Endodermal cell (in vitro differentiated cells): Measurements from ENCODE around the gene P2RY11. TPM values are rescaled to one million over a fixed set of nuclear protein-coding genes. Genes with fewer than 3 reads are reported as not detected.

Experiments used
- DNase-seq: peaks from one replicate; pipeline ENCODE4 v3.0.0-alpha.2; 2017
- H3K27ac ChIP-seq: 2 replicates; pipeline ENCODE4 v1.5.1; 2013; ENCODE audit warnings: mild to moderate bottlenecking, low read depth, low read length, moderate library complexity
- H3K27me3 ChIP-seq: 2 replicates; pipeline ENCODE4 v1.6.1; 2013; ENCODE audit warnings: mild to moderate bottlenecking, low read length, moderate library complexity; ENCODE audit not compliant: insufficient read depth, control insufficient read depth, poor library complexity, severe bottlenecking
- H3K36me3 ChIP-seq: 2 replicates; pipeline ENCODE4 v1.7.0; 2013; ENCODE audit warnings: mild to moderate bottlenecking, low read length, moderate library complexity; ENCODE audit not compliant: control insufficient read depth, insufficient read depth
- H3K4me1 ChIP-seq: one replicate; pipeline ENCODE4 v1.7.0; 2013; ENCODE audit warnings: low read length; ENCODE audit not compliant: control insufficient read depth, insufficient read depth
- H3K4me3 ChIP-seq: 2 replicates; pipeline ENCODE4 v1.5.1; 2013; ENCODE audit warnings: mild to moderate bottlenecking, low read length, moderate library complexity
- H3K9ac ChIP-seq: 2 replicates; pipeline ENCODE4 v1.6.1; 2013; ENCODE audit warnings: mild to moderate bottlenecking, low read length, moderate library complexity; ENCODE audit not compliant: poor library complexity, severe bottlenecking; ENCODE audit errors: extremely low read depth
- H3K9me3 ChIP-seq: 2 replicates; pipeline ENCODE4 v1.6.1; 2013; ENCODE audit warnings: mild to moderate bottlenecking, low read length, moderate library complexity; ENCODE audit not compliant: control insufficient read depth
- H3K27ac Mint-ChIP-seq: 2 replicates; pipeline ENCODE4 v1.8.0; 2020; ENCODE audit warnings: mixed read lengths
- H3K27me3 Mint-ChIP-seq: 2 replicates; pipeline ENCODE4 v1.8.0; 2021; ENCODE audit warnings: mild to moderate bottlenecking, mixed read lengths; ENCODE audit not compliant: insufficient read depth
- H3K36me3 Mint-ChIP-seq: 2 replicates; pipeline ENCODE4 v1.8.0; 2020; ENCODE audit warnings: low read depth, mixed read lengths
- H3K4me1 Mint-ChIP-seq: 2 replicates; pipeline ENCODE4 v1.8.0; 2020; ENCODE audit warnings: mixed read lengths
- H3K4me3 Mint-ChIP-seq: 2 replicates; pipeline ENCODE4 v1.8.0; 2020; ENCODE audit warnings: mild to moderate bottlenecking, moderate library complexity, mixed read lengths
- H3K9me3 Mint-ChIP-seq: 2 replicates; pipeline ENCODE4 v1.8.0; 2020; ENCODE audit warnings: mild to moderate bottlenecking, mixed read lengths
- WGBS, 2 experiments: methylation state at CpG; one replicate each; pipeline versions ENCODE4 v1.1.5 to v1.1.7; 2013; ENCODE audit warnings: missing lambda C conversion rate in 2 of 2, mixed read lengths in 1 of 2; ENCODE audit not compliant: insufficient coverage in 1 of 2, insufficient read length in 1 of 2; 5-methylcytosine and 5-hydroxymethylcytosine counted together
- total RNA-seq, 2 donors: library from RNA; stranded (reverse); fragmentation: NEBNext Ultra II Directional in 1 of 2; extraction: Animal tissue kit (Norgen Biotek cat#: 25700) in 1 of 2; gene quantifications; 2 replicates in 1 of 2; 3 replicates in 1 of 2; pipeline ENCODE4 v1.2.1, GENCODE V29; 2021
- TF ChIP-seq, protein P1 (sequence below): fragments of 200-600 bp; sonication (generic); conservative IDR thresholded peaks from 2 replicates; pipeline ENCODE4 v1.5.0; 2021; ENCODE audit warnings: antibody characterized with exemption, mild to moderate bottlenecking

The P2RY11 gene
- total RNA-seq, 2 donors from 2014 or later = 9.0 to 14.8 TPM

DNA sequence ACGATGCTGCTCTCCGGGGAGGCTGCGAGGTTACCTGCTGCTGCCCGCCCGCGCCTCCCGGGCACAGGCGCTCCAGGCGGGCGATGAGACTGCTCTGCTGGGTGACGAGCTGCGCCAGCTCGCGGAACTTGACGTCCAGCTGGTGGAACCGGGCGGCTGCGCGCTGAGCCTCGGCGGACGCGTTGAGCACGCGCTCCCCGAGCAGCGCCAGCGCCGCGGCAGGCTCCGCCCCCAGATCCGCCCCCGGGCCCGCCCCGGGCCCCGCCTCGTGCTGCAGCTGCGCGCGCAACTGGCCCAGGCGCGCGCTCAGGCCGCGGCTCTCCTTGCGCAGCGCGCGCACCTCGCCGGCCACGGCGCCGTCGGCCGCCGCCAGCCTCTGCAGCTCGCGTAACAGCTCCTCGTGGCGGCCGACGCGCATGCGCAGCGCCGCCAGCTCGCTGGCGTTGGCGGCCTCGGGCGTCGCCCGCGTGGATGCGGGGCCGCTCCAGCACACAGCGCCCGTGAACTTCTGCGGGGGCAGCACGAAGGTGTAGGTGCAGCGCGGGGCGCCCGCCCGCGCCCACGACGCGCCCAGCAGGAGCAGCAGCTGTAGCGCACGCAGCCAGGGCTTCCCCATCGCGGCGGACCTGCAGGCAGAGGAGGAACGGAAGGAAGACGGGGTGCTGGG lies 15.4 kb upstream of the P2RY11 start:
- H3K36me3 ChIP-seq = no peaks in the 10 kb centered on the region
- Mint-ChIP-seq H3K4me1 (no peaks in the 10 kb centered on the region), H3K27ac (no peak overlapping the region), H3K4me3 (no peak overlapping the region), H3K9me3 (no peaks in the 10 kb centered on the region), H3K27me3 (peaks cover 57% of the 10 kb centered on the region), H3K36me3 (no peaks in the 10 kb centered on the region)
- H3K4me1 ChIP-seq = no peaks in the 10 kb centered on the region
- H3K4me3 ChIP-seq = peak overlapping the region; percentile 69
- H3K27ac ChIP-seq = no peak overlapping the region
- H3K27me3 ChIP-seq = peaks cover 21% of the 10 kb centered on the region
- peaks cover 6% of the 10 kb centered on the region for H3K9me3 ChIP-seq
- peak overlapping the region; percentile 15 for H3K9ac ChIP-seq
- 0 to 5% methylated on average over 10 to 97 of the region's 97 CpGs for WGBS, 2 experiments
- TF ChIP-seq, protein P1, sequence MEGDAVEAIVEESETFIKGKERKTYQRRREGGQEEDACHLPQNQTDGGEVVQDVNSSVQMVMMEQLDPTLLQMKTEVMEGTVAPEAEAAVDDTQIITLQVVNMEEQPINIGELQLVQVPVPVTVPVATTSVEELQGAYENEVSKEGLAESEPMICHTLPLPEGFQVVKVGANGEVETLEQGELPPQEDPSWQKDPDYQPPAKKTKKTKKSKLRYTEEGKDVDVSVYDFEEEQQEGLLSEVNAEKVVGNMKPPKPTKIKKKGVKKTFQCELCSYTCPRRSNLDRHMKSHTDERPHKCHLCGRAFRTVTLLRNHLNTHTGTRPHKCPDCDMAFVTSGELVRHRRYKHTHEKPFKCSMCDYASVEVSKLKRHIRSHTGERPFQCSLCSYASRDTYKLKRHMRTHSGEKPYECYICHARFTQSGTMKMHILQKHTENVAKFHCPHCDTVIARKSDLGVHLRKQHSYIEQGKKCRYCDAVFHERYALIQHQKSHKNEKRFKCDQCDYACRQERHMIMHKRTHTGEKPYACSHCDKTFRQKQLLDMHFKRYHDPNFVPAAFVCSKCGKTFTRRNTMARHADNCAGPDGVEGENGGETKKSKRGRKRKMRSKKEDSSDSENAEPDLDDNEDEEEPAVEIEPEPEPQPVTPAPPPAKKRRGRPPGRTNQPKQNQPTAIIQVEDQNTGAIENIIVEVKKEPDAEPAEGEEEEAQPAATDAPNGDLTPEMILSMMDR = no peak
- DNase-seq = peak; percentile 95

GRCh38 chr19:10096615-10096963 lies 14.9 kb upstream of the P2RY11 start:
- no peak overlapping the region for H3K27ac Mint-ChIP-seq
- Histone ChIP-seq H3K4me1 (no peaks in the 10 kb centered on the region), H3K27ac (no peak overlapping the region), H3K4me3 (peak overlapping the region; percentile 69), H3K27me3 (peaks cover 21% of the 10 kb centered on the region), H3K9ac (peak overlapping the region; percentile 15), H3K36me3 (no peaks in the 10 kb centered on the region), H3K9me3 (peaks cover 6% of the 10 kb centered on the region)
- TF ChIP-seq, protein P1 = no peak
- DNase-seq = no peak
- H3K36me3 Mint-ChIP-seq = no peaks in the 10 kb centered on the region
- no peak overlapping the region for H3K4me3 Mint-ChIP-seq
- H3K9me3 Mint-ChIP-seq = no peaks in the 10 kb centered on the region
- H3K4me1 Mint-ChIP-seq = no peaks in the 10 kb centered on the region
- WGBS, 2 experiments = 59 to 62% methylated on average over 24 to 26 of the region's 26 CpGs
- peaks cover 57% of the 10 kb centered on the region for H3K27me3 Mint-ChIP-seq

DNA sequence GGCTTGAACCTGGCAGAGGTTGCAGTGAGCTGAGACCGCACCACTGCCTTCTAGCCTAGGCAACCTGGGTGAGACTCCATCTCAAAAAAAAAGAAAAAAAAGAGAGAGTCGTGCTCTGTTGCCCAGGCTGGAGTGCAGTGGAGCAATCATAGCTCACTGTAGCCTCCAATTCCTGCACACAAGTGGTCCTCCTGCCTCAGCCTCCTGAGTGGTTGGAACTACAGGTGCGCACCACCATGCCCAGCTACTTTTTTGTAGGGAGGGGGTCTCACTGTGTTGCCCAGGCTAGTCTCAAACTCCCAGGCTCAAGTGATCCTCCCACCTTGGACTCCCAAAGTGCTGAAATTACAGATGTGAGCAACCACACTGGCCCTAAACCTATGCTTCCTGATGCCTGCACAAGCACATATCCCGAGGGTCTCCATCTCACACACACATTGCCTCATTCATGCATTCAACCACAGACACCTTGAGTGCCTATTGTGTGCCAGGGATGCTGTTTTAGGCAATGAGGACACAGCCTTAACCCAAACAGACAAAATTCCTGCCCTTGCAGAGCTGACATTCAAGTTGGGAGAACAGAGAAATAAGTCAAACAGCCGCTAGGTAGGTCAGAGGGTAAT lies 11.2 kb upstream of the P2RY11 start:
- no peaks in the 10 kb centered on the region for H3K4me1 Mint-ChIP-seq
- Histone ChIP-seq H3K27ac (no peak overlapping the region), H3K4me1 (no peaks in the 10 kb centered on the region), H3K4me3 (no peak overlapping the region), H3K36me3 (no peaks in the 10 kb centered on the region), H3K9ac (no peak overlapping the region), H3K27me3 (peaks cover 12% of the 10 kb centered on the region), H3K9me3 (peaks cover 5% of the 10 kb centered on the region)
- 71 to 83% methylated on average over 3 to 5 of the region's 5 CpGs for WGBS, 2 experiments
- H3K4me3 Mint-ChIP-seq = no peak overlapping the region
- H3K36me3 Mint-ChIP-seq = no peaks in the 10 kb centered on the region
- H3K9me3 Mint-ChIP-seq = no peaks in the 10 kb centered on the region
- H3K27me3 Mint-ChIP-seq = peaks cover 41% of the 10 kb centered on the region
- no peak for DNase-seq
- TF ChIP-seq, protein P1 = no peak
- no peak overlapping the region for H3K27ac Mint-ChIP-seq
